Neural progenitor cell (in vitro differentiated cells): ENCODE measurements around the gene OR5F1. TPM values are rescaled to one million over a fixed set of nuclear protein-coding genes. Genes with fewer than 3 reads are reported as not detected.

Source experiments
- DNase-seq: peaks from one replicate; pipeline ENCODE4 v3.0.0-alpha.2; 2016; ENCODE audit warnings: low spot score
- H2AFZ ChIP-seq: fragments of 200-600 bp; sonication (generic); replicated peaks from 2 replicates; pipeline ENCODE4 v1.6.1; 2016; ENCODE audit warnings: antibody characterized with exemption
- H3F3A ChIP-seq: fragments of 200-600 bp; sonication (generic); 2 replicates; pipeline ENCODE4 v1.6.1; 2016; ENCODE audit warnings: antibody characterized with exemption, low read depth
- H3K27ac ChIP-seq: fragments of 200-600 bp; sonication (generic); 2 replicates; pipeline ENCODE4 v1.5.1; 2016; ENCODE audit warnings: mild to moderate bottlenecking
- H3K27me3 ChIP-seq: fragments of 200-600 bp; sonication (generic); 2 replicates; pipeline ENCODE4 v1.6.1; 2016; ENCODE audit warnings: mild to moderate bottlenecking, moderate library complexity
- H3K36me3 ChIP-seq: fragments of 200-600 bp; sonication (generic); 2 replicates; pipeline ENCODE4 v1.5.1; 2016
- H3K4me1 ChIP-seq: fragments of 200-600 bp; sonication (generic); 2 replicates; pipeline ENCODE4 v1.6.1; 2016; ENCODE audit warnings: mixed run types
- H3K4me2 ChIP-seq: fragments of 200-600 bp; sonication (generic); 2 replicates; pipeline ENCODE4 v1.6.1; 2016
- H3K4me3 ChIP-seq: fragments of 200-600 bp; sonication (generic); 2 replicates; pipeline ENCODE4 v1.5.1; 2016
- H3K79me2 ChIP-seq: fragments of 200-600 bp; sonication (generic); 2 replicates; pipeline ENCODE4 v1.6.1; 2016; ENCODE audit warnings: low read depth
- H3K9ac ChIP-seq: fragments of 200-600 bp; sonication (generic); 2 replicates; pipeline ENCODE4 v1.6.1; 2016
- H3K9me3 ChIP-seq: fragments of 200-600 bp; sonication (generic); 2 replicates; pipeline ENCODE4 v1.5.1; 2016; ENCODE audit warnings: low read depth
- H4K20me1 ChIP-seq: fragments of 200-600 bp; sonication (generic); 2 replicates; pipeline ENCODE4 v1.6.1; 2016; ENCODE audit warnings: low read depth
- H3K27ac Mint-ChIP-seq: 3 replicates; pipeline ENCODE4 v1.8.0; 2021; ENCODE audit warnings: mixed read lengths
- H3K27me3 Mint-ChIP-seq: 2 replicates; pipeline ENCODE4 v1.8.0; 2022; ENCODE audit warnings: low read depth, mild to moderate bottlenecking, inconsistent platforms, moderate library complexity, mixed read lengths; ENCODE audit not compliant: insufficient read depth
- H3K36me3 Mint-ChIP-seq: 3 replicates; pipeline ENCODE4 v1.8.0; 2021; ENCODE audit warnings: mixed read lengths
- H3K4me1 Mint-ChIP-seq: 3 replicates; pipeline ENCODE4 v1.8.0; 2021; ENCODE audit warnings: mixed read lengths
- H3K4me3 Mint-ChIP-seq: 3 replicates; pipeline ENCODE4 v1.8.0; 2021; ENCODE audit warnings: mild to moderate bottlenecking, moderate library complexity, mixed read lengths
- H3K9me3 Mint-ChIP-seq: 3 replicates; pipeline ENCODE4 v1.8.0; 2020; ENCODE audit warnings: mixed read lengths
- CTCF ChIP-seq: fragments of 200-600 bp; sonication (generic); IDR thresholded peaks from 2 replicates; pipeline ENCODE4 v1.5.1; 2017; ENCODE audit warnings: antibody characterized with exemption, mild to moderate bottlenecking
- EZH2 ChIP-seq: fragments of 200-600 bp; sonication (generic); IDR thresholded peaks from 2 replicates; pipeline ENCODE4 v1.6.1; 2017; ENCODE audit warnings: antibody characterized with exemption, mild to moderate bottlenecking, moderate library complexity
- EZH2phosphoT487 ChIP-seq: fragments of 200-600 bp; sonication (generic); IDR thresholded peaks from 2 replicates; pipeline ENCODE4 v1.6.1; 2017; ENCODE audit warnings: antibody characterized with exemption
- total RNA-seq: library from RNA; depleted of rRNA; stranded (reverse); fragments of >200 nt; gene quantifications from 2 replicates; pipeline ENCODE4 v1.2.3, GENCODE V29; 2015; ENCODE audit warnings: low replicate concordance

OR5F1 gene
- total RNA-seq, 1 donor from 2014 or later: not detected

- no peaks in the 10 kb centered on the region for H3K36me3 Mint-ChIP-seq
- no peaks in the 10 kb centered on the region for H3K27me3 Mint-ChIP-seq
- Histone ChIP-seq H3K4me3 (no peak overlapping the region), H3F3A (no peaks in the 10 kb centered on the region), H3K4me2 (no peak overlapping the region), H3K79me2 (no peaks in the 10 kb centered on the region), H3K27me3 (no peaks in the 10 kb centered on the region), H2AFZ (no peak overlapping the region), H3K9ac (no peak overlapping the region), H3K36me3 (no peaks in the 10 kb centered on the region), H3K27ac (no peak overlapping the region), H3K4me1 (no peaks in the 10 kb centered on the region), H4K20me1 (no peaks in the 10 kb centered on the region), H3K9me3 (no peaks in the 10 kb centered on the region)
- no peaks in the 10 kb centered on the region for H3K4me1 Mint-ChIP-seq
- H3K4me3 Mint-ChIP-seq: no peak overlapping the region
- TF ChIP-seq EZH2 (no peak), CTCF (no peak), EZH2phosphoT487 (no peak)
- H3K9me3 Mint-ChIP-seq: no peaks in the 10 kb centered on the region
- H3K27ac Mint-ChIP-seq: no peak overlapping the region
- DNase-seq: no peak
Measured at GRCh38 chr11:56010716-56011115, 16.3 kb upstream of the OR5F1 start.

GRCh38 chr11:55970935-55971334 lies 23.5 kb downstream of the OR5F1 start:
- no peak overlapping the region for H3K4me3 ChIP-seq
- H3F3A ChIP-seq: no peaks in the 10 kb centered on the region
- no peaks in the 10 kb centered on the region for H3K36me3 ChIP-seq
- no peaks in the 10 kb centered on the region for H3K4me1 Mint-ChIP-seq
- no peaks in the 10 kb centered on the region for H3K27me3 Mint-ChIP-seq
- no peaks in the 10 kb centered on the region for H3K36me3 Mint-ChIP-seq
- H3K4me3 Mint-ChIP-seq: no peak overlapping the region
- no peak overlapping the region for H3K27ac ChIP-seq
- H3K9me3 Mint-ChIP-seq: peaks cover 3% of the 10 kb centered on the region
- H3K9me3 ChIP-seq: no peaks in the 10 kb centered on the region
- no peaks in the 10 kb centered on the region for H3K4me1 ChIP-seq
- H3K27ac Mint-ChIP-seq: no peak overlapping the region
- no peak overlapping the region for H2AFZ ChIP-seq
- H3K27me3 ChIP-seq: no peaks in the 10 kb centered on the region
- no peaks in the 10 kb centered on the region for H4K20me1 ChIP-seq
- no peak for DNase-seq
- H3K9ac ChIP-seq: no peak overlapping the region
- H3K4me2 ChIP-seq: no peak overlapping the region
- no peaks in the 10 kb centered on the region for H3K79me2 ChIP-seq
- TF ChIP-seq EZH2phosphoT487 (no peak), CTCF (no peak), EZH2 (no peak)

GRCh38 chr11:55969845-55970244 lies 24.6 kb downstream of the OR5F1 start, which contains the start of gene OR10AG1:
OR10AG1 (minus strand) TSS chr11:55969945; CDS start chr11:55969907, 38 bp downstream.
- no peak within 1 kb of the TSS for H3K4me2 ChIP-seq
- Mint-ChIP-seq H3K4me3 (no peak within 1 kb of the TSS), H3K27ac (no peak within 1 kb of the TSS)

More at GRCh38 chr11:55969845-55970244, 24.6 kb downstream of the OR5F1 start, which contains the start of gene OR10AG1:
- Histone ChIP-seq H3K27me3 (no peaks in the 10 kb centered on the region), H3F3A (no peaks in the 10 kb centered on the region), H3K9ac (no peak within 1 kb of the TSS), H3K79me2 (no peaks in the 10 kb centered on the region), H3K9me3 (no peaks in the 10 kb centered on the region), H3K4me3 (no peak within 1 kb of the TSS), H3K27ac (no peak within 1 kb of the TSS), H3K4me1 (no peaks in the 10 kb centered on the region), H4K20me1 (no peaks in the 10 kb centered on the region), H2AFZ (no peak within 1 kb of the TSS), H3K36me3 (no peaks in the 10 kb centered on the region)
- Mint-ChIP-seq H3K4me1 (no peaks in the 10 kb centered on the region), H3K9me3 (peaks cover 3% of the 10 kb centered on the region), H3K27me3 (no peaks in the 10 kb centered on the region), H3K36me3 (no peaks in the 10 kb centered on the region)
- TF ChIP-seq EZH2phosphoT487 (no peak), CTCF (no peak), EZH2 (no peak)
- DNase-seq: no peak
